Left cardiac atrium (tissue), 4 donors: ENCODE data around the gene FRMD4A. TPM values are rescaled to one million over a fixed set of nuclear protein-coding genes. Genes with fewer than 3 reads are reported as not detected.
A peak's percentile ranks its signal among the peaks of the same experiment; 100 is the strongest.
"Not testable (repeated sequence)": the region's sequence is repeated elsewhere in the genome, so short reads cannot be mapped to it uniquely, and the experiment has no call there.

Experiments used
- ATAC-seq, 2 donors: fragments of 200-7000 bp; cut with Tn5 transposase; one replicate each; pipeline ENCODE4 v1.9.1; 2020; ENCODE audit warnings: mild to moderate bottlenecking in 2 of 2, moderate library complexity in 2 of 2
- DNase-seq: peaks from one replicate; pipeline ENCODE4 v3.0.0-alpha.2; 2020
- intact Hi-C, 2 donors: fragments of 100-400 bp; cut with DNase I; formaldehyde crosslinking; loops; one replicate each; pipeline versions ENCODE4 v1.14.1 to v1.15.1; 2022 to 2023
- total RNA-seq, 2 donors: library from RNA; stranded (reverse); fragmentation: NEBNext Ultra II Directional; extraction: Animal tissue kit (Norgen Biotek cat#: 25700); gene quantifications; one replicate each; pipeline ENCODE4 v1.2.1, GENCODE V29; 2021
- donor health status: DM: no; HTN: yes; CAD: no.
- donor health status: DM: no; HTN: yes; CAD: no; lungs with severe emphysema.
- donor health status: DM: yes; HTN: yes; CAD: no.
- donor health status: Dilated cardiomyopathy.

The FRMD4A gene
- total RNA-seq, 2 donors from 2014 or later: 39.0 to 44.2 TPM

DNA sequence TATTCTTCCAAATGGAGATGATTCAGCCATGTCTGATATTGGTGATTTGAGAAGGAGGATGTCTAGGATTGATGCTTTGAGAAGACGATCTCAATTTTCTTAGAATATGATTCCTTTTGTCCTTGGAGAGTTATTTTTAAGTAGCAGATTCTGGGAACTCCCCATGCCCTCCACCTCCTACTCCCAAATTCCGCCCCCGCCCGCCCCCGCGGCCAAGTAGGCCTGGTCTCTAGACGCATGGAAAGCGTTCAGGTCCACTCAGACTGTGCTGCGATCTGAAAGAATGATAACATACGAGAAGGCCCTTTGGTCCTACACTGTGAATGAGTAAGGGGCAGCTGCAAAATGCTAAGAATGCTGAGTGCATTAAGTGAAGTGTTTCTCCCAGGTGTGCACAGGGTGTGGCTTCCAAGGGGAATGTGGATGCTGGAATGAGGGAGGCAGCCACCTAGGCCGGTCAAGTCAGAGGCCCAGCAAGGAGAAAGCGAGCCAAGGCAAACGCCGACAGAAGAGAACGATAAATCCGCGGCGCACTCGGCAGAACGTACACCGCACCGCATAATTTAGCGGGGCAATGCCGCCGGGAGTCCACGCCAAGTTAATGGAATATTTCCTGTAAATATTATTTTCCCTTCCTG, 601.7 kb downstream of the FRMD4A start:
- intact Hi-C loops: loop anchor here in 1 of 2 donors (10.0 kb wide), 1 partner anchor 46 kb away; no protein-coding TSS in a partner anchor
- DNase-seq: no peak
- no peak for ATAC-seq

DNA sequence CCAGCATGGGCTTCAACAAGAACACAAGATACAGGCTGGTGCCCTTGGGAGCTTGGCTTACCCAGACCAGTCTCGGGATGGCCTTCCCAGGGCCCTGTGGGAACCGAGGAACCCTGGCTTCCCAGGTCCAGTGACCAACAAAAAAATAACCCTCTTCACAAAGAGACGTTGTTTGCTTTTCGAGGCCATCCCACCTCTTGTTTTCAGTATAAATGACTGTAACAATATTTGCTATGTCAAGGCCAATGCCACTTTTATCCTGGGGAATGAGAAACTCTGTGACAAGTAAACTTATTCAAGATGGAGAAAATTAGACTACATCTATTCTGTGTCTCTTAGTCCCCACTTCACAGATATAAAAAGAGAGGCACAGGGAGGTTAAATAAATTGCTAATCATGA, 605.1 kb downstream of the FRMD4A start:
- ATAC-seq (no peak), DNase-seq (no peak)
- intact Hi-C loops: loop anchor here in 1 of 2 donors (10.0 kb wide), 1 partner anchor 49 kb away; no protein-coding TSS in a partner anchor

DNA sequence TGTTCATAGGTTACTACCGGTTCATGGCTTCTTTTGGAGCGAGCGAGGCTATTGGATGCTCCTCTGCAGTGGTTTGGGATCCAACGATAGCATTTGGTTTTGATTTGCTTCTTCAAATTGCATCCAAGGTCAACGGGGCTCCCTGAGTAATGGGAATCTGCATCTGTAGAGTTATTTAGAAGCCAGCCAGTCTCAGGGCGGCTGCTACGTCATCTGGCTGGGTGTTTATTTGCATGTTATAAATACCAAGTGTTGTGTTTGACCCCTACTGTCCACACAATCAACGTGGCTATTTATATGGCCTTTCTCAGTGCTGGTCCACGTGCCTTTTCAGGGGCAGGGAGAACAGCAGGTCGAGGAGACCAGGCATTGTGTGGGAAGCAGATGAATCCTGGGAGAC, 606.2 kb downstream of the FRMD4A start:
- DNase-seq: no peak
- peak; percentile 76 to 81 for ATAC-seq
- intact Hi-C loops: loop anchor here (5.0 to 10.0 kb wide), 2 partner anchors 33 to 50 kb away; no protein-coding TSS in a partner anchor

DNA sequence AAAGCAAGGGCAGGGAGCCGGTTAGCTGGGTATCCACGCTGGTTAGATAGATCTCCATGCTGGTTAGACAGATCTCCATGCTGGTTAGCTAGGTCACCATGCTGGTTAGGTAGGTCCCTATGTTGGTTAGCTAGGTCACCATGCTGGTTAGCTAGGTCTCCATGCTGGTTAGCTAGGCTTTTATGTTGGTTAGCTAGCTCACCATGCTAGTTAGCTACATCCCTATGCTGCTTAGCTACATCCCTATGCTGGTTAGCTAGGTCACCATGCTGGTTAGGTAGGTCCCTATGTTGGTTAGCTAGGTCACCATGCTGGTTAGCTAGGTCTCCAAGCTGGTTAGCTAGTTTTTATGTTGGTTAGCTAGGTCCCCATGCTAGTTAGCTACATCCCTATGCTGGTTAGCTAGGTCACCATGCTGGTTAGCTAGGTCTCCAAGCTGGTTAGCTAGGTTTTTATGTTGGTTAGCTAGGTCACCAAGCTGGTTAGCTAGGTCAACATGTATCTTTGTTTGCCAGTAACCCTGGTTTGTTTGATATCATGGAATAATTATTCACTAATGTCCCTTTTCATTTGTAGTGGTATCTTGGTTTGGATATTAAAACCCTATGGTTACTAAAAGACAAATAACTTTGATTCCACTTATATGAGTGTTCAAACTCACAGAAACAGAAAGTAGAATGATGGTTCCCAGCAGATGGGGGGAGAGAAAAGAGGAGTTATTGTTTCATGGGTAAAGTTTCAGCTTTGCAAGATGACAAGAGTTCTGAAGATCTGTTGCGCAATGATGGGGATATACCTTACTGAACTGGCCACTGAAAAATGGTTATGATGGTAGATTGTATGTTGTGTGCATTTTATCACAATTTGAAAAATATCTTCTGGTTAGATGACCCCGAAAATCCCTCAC, 607.7 kb downstream of the FRMD4A start:
- DNase-seq: no peak
- intact Hi-C loops: loop anchor here (5.0 to 10.0 kb wide), 2 partner anchors 34 to 52 kb away; no protein-coding TSS in a partner anchor

DNA sequence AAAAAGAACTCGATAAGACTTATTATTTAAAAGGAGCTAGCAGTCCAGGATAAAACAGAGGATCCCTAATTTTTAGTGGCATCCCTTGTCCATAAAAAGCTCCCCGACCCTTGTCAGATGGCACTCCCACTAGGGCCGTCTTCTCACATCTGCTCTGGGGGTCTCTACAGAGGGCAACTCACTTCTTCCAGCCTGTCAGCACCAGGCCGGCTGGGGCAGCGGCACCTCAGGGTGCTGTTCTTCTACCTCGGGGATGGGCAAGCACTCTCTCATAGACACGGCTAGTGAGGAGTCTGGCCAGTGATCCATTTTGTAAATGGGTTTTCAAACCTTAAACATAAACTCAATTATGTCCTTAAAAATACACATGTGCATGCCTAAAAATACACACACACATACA, 609.2 kb downstream of the FRMD4A start:
- ATAC-seq: no peak
- no peak for DNase-seq
- intact Hi-C loops: loop anchor here (5.0 to 10.0 kb wide), 2 partner anchors 36 to 53 kb away; no protein-coding TSS in a partner anchor

More for the DNA sequence above, 607.7 kb downstream of the FRMD4A start:
- no peak for ATAC-seq

DNA sequence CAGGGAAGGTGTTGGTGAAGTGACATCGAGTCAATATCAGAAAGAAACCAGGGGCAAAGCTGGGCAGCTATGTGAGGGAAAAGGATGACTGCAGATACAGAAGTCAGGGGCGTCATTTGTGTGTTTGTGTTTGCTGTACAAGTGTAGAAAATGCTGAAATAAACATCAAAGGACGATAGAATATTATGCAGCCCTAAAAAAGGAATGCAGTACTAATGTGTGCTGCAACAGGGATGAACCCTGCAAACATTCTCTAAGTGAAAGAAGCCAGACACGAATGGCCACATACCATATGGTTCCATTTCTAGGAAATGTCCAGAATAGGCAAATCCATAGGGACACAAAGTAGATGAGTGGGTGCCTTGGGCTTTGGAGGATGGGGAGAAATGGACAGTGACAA, 610.0 kb downstream of the FRMD4A start:
- ATAC-seq (no peak), DNase-seq (no peak)
- intact Hi-C loops: loop anchor here (5.0 to 10.0 kb wide), 2 partner anchors 37 to 54 kb away; no protein-coding TSS in a partner anchor

DNA sequence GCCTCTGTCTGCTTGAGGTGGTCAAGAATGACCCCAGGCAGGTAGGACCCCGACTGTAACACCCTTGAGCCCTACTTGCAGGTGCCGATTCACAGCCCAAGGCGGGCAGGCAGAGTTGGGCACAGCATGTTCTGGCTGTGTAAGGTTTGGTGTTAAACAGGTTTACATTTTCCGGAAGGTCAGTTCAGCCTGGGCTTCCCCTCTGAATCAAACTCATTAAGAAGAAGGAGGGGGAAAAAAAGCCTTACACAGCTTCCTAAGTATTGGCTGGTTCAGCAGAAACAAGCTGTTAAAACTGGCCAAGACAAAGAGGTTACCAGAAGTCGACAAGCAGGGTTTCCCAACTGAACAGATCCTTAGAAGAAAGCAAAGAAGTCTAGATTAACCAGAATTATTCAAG, 611.3 kb downstream of the FRMD4A start:
- intact Hi-C loops: loop anchor here in 1 of 2 donors (5.0 kb wide), 1 partner anchor 57 kb away; no protein-coding TSS in a partner anchor
- ATAC-seq (peak; percentile 4 to 21), DNase-seq (no peak)

DNA sequence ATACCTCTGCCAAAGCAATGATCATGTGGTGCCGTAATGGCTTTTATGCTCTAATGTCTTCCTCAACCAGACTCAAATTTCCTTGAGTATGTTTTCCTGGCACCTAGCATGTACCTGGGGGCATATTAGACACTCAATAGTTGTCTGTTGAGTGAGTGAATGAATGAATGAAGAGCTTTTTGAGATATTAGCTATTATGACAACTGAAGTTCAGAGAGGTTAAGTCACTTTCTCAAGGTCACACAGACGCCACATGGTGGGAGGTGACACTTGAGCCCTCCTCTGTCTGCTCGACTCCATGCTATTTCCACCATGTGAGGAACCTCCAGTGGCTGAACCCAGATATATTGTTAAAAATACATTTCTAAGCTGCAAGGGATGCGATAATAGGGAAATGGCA, 611.9 kb downstream of the FRMD4A start:
- DNase-seq: no peak
- no peak for ATAC-seq
- intact Hi-C loops: loop anchor here in 1 of 2 donors (5.0 kb wide), 1 partner anchor 57 kb away; no protein-coding TSS in a partner anchor

DNA sequence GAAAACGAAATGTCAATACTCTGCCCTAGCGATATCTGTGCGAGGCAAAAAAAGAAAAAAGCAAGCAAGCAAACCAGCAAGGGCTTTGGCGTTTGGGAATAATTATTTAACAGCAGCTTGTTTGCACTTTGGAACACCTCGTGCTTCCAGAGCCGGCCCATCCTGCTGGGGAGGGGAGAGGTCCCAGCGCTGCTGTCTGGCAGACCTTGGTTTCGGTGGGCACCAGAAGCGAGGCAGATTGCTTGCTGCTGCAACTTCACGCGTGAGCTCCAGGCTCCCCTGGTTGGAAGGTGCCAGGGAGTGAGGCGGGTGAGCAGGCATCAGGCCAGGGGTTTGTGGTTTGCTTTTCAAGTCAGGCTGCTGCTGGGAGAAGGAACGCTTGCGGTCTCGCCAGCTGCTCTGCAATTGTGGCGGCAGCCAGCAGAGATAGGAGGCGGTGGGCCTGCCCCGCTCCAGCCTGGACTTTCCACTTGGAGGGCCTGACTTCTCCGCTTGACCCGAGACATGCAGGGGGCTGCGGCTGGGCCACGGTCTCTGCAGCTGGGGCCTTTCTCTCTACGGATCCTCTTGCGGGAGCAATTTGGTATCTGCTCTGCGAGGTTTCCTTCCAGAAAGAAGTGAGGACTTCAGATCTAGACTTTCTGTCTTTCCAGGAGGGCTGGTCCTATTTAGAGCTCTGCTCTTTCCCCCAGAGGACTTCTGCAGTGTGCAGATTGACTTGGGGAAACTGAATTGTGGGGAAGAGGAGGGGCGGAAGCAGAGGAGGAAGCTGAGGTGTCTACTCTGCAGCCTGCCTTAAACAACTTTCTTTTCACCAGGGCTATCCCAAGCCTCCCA, 612.6 kb downstream of the FRMD4A start:
- ATAC-seq (peak; percentile 84 to 88), DNase-seq (peak; percentile 78)
- intact Hi-C loops: loop anchor here in 1 of 2 donors (5.0 kb wide), 1 partner anchor 56 kb away; no protein-coding TSS in a partner anchor

DNA sequence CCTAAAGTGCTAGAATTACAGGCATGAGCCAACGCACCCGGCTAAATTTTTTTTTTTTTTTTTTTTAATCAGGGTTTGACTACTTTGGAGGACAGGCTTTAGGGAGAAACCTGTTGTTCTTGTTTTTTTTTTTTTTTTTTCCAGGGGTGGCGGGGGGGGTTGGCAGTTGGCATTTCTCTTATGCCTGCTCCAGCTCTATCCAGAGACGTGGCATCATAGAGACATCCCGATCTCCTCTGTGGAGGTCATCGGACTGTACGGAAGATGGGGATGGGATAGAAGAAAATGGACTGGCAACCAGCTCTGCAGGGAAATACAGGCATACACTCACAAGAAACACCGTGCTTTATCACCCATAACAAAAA, 613.2 kb downstream of the FRMD4A start:
- intact Hi-C loops: loop anchor here in 1 of 2 donors (5.0 kb wide), 1 partner anchor 55 kb away; no protein-coding TSS in a partner anchor
- ATAC-seq (peak; percentile 1), DNase-seq (no peak)

DNA sequence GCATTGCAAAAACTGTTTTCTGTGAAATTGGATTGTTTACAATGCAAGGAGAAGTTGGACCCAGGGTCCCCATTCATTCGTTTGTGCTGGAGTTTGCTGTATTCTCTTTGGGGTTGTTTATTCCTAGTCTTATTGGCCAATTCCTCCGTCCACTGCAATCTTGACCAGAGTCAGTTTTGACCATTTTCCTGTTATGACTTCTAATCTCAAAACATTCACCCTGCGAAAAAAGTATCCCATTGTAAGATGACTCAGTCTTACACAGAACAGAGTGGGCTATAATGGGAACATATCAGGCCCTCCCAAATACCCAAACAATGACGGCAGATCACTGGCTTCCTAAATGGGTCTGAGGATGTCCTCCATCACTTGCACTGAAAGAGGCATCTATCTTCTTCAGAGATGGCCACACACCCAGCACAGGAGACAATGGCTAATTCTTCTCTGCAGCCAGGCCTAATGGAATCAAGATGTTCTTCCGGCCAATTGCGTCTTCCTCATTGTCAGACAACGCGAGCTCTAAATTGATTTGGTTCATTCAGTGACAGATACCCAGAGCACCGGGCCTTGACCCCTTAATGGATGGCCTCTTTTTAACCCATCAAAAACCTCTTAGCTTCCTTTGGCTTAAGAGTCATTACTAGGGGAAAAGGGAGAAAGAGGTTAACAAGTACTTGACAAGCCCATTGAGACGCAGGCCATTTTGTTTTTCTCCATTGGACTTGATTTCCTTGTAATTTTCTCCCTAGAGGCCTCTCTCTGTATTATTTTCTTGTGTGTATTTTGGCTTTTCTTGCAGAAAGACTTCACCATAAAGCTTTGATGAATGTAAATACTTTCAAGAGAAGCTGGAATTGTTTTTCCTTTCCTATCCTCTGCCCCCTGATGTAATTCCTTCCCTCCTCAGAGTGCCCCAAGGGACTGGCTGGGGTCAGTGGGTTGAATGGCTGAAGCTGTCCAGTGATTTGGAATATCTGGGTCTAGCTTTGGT, 614.3 kb downstream of the FRMD4A start:
- peak in 1 of 2 donors; percentile 58 for ATAC-seq
- DNase-seq: no peak
- intact Hi-C loops: loop anchor here in 1 of 2 donors (5.0 kb wide), 1 partner anchor 54 kb away; no protein-coding TSS in a partner anchor

DNA sequence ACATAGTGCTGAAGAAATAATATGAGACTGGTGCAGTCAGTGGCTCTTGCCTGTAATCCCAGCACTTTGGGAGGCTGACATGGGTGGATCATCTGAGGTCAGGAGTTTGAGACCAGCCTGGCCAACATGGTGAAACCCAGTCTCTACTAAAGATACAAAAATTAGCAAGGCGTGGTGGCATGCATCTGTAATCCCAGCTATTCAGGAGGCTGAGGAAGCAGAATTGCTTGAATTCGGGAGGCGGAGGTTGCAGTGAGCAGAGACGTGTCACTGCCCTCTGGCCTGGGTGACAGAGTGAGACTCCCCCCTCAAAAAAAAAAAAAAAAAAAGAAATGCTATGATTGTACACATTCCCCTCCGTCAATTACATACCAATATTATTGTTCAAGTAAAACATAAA, 615.1 kb downstream of the FRMD4A start:
- intact Hi-C loops: loop anchor here in 1 of 2 donors (5.0 kb wide), 1 partner anchor 53 kb away; no protein-coding TSS in a partner anchor
- ATAC-seq, DNase-seq: not testable (repeated sequence)

DNA sequence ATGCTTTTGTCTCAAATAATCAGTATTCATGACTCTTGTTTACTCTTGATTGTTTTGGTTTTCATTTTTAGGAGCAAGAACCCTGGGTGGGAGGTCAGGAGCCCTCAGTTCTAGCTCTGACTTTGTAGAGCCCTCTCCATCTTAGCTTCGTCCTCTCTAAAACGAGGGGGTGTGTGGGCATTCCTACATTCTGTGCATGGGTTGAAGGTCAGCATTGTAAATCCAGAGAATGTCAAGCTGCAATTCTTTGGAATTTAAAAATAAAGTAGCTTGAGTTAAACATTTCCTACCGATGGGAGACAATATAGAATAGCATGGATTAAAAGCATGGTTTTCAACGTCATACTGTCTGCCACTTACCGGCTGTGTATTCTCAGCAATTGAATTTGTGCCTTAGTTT, 615.6 kb downstream of the FRMD4A start:
- DNase-seq: no peak
- ATAC-seq: no peak
- intact Hi-C loops: loop anchor here in 1 of 2 donors (5.0 kb wide), 1 partner anchor 53 kb away; no protein-coding TSS in a partner anchor

DNA sequence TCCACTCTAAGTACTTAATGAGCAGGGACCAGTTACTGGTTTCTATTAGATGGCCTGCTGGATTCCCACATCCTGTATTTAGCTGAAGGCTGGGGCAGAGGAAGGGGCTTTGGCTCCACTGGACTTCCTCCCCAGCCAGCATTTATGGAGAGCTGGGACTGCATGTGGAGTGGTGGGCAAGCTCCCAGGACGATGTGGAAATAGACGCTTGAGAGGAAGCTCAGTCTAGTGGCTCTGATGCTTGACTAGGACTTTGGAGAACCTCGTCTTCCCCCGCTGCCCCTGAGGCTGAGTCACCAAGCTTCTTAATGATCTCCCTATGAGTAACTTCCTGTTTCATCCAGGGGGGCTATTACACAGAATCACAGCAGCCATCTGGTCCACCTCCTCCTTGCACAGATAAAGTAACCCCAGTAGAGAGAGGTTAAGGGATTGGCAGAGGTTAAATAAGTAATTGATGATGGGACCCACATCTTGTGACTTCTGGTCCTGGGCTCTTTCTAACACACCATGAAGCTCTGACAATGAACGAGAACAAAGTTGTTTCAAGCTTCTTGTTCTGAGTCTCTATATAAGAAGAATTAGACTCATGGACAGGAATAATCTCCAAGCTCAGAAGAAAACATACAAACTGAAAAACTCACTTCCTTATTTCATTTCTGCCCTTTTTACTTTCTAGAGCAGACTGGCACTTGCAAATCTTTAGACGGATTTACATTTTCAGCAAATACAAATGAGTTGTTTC, 617.7 kb downstream of the FRMD4A start:
- ATAC-seq (peak; percentile 72 to 82), DNase-seq (peak; percentile 89)
- intact Hi-C loops: no loop called here

DNA sequence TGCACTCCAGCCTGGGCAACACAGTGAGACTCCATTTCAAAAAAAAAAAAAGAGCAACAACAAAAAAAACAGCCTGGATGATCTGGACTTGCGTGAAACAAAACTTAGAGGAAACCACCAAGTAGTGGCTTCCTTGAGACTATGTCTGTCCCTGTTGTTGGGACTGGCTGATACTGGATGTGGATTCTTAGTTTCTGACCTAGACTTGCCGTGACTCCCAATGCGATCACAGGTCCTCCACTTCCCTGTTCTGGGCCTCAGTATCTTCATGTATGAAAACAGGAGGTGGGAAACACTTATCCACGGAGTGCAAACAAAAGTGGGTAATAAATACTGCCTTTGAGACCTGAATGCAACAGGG, 618.3 kb downstream of the FRMD4A start:
- no peak for DNase-seq
- ATAC-seq: no peak
- intact Hi-C loops: no loop called here

DNA sequence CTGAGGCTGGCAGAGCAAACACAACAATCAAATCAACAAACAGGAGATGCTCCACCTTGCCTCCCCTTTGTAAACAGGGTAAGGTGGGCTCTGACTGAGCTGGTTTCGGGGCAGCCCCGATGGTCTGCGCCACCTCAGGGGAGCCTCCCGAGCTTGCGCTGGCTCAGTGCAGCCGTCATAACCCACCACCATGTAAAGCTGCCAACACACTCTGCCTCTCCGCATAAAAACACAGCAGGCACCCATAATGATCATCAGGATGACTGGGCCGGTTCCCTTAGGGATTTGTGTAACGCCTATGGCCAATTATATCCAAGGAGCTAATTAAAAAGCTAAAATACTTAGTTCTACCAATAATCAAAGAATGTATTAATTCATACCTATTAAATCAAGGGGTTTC, 619.4 kb downstream of the FRMD4A start:
- intact Hi-C loops: no loop called here
- ATAC-seq (no peak), DNase-seq (no peak)
